Measurements from ENCODE around the gene MEF2A. TPM values are rescaled to one million over a fixed set of nuclear protein-coding genes. Genes with fewer than 3 reads are reported as not detected.
A peak's percentile ranks its signal among the peaks of the same experiment; 100 is the strongest.
"Not testable (repeated sequence)": the region's sequence is repeated elsewhere in the genome, so short reads cannot be mapped to it uniquely, and the experiment has no call there.

Gene MEF2A
- 29.3 TPM for polyA plus RNA-seq
- long read RNA-seq, donor 1, partial matches to known transcripts = 0 of 2 reads
- long read RNA-seq, donor 1, other reads (novel, unspliced or antisense) = 0 of 2 reads
- long read RNA-seq, donor 2, full-length matches to known transcripts = 3 of 17 reads
- long read RNA-seq, donor 2, partial matches to known transcripts = 14 of 17 reads
- long read RNA-seq, donor 2, other reads (novel, unspliced or antisense) = 0 of 17 reads
- long read RNA-seq, donor 3 = 0 reads
- long read RNA-seq, donor 4 = 0 reads
- long read RNA-seq, donor 5, full-length matches to known transcripts = 2 of 2 reads
- long read RNA-seq, donor 5, partial matches to known transcripts = 0 of 2 reads
- long read RNA-seq, donor 5, other reads (novel, unspliced or antisense) = 0 of 2 reads
- long read RNA-seq, donor 6, full-length matches to known transcripts = 5 of 21 reads
- long read RNA-seq, donor 6, partial matches to known transcripts = 16 of 21 reads
- long read RNA-seq, donor 6, other reads (novel, unspliced or antisense) = 0 of 21 reads
- long read RNA-seq, donor 7, full-length matches to known transcripts = 2 of 9 reads
- long read RNA-seq, donor 7, partial matches to known transcripts = 7 of 9 reads
- long read RNA-seq, donor 7, other reads (novel, unspliced or antisense) = 0 of 9 reads
- long read RNA-seq, donor 8, full-length matches to known transcripts = 5 of 12 reads
- long read RNA-seq, donor 8, partial matches to known transcripts = 7 of 12 reads
- long read RNA-seq, donor 8, other reads (novel, unspliced or antisense) = 0 of 12 reads
- long read RNA-seq, donor 9, full-length matches to known transcripts = 5 of 5 reads
- long read RNA-seq, donor 9, partial matches to known transcripts = 0 of 5 reads
- long read RNA-seq, donor 9, other reads (novel, unspliced or antisense) = 0 of 5 reads
- long read RNA-seq, donor 10, full-length matches to known transcripts = 3 of 3 reads
- long read RNA-seq, donor 10, partial matches to known transcripts = 0 of 3 reads
- long read RNA-seq, donor 10, other reads (novel, unspliced or antisense) = 0 of 3 reads
- long read RNA-seq, donor 11, partial matches to known transcripts = 0 of 3 reads
- long read RNA-seq, donor 11, other reads (novel, unspliced or antisense) = 0 of 3 reads

DNA sequence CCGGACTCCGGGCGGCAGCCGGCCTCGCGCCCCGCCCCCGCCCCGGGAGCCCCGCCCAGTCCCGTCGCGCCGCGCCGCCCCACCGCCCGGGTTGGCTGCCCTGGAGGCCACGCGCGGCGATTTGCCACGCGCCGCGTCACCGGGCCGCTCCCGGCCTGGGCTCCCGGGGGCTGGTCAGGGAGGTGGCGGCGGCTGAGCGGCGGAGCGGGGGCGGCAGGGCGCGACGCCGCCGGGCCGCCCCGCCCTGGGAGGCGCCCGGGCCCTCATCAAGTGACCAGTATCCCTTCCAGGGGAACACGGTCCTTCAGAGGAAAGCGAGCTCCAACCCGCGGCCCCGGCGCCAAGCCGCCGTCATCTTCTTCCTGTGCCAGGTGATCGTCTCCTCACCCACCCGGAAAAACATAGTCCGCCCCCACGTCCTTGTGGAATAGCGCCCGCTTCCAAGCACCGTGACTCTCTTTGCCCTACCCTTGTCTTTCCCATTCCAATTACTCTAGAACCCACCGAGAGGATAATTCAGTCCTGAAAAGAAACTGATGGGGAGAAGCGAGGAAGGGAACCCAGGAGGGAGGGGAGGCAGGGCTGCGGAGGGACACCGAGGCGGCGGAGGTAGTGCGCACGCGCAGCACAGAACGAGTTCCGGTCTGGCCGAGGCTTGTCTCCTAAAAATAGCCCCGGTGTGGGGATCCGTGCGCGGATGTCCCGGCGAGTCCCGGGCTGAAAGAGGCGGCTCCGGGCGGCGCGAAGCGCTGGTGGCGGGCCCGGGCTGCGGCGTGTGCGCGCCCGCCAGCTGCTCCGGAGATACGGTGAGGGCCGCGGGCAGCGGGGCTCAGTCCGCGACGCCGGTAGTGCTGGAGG lies at the start of gene MEF2A:
MEF2A (plus strand) TSS at position 686 of the 858 bp plus-strand sequence. CDS start 67,136 bp downstream, outside the sequence.
- peaks cover 7% of the 10 kb centered on the region for H3K4me1 ChIP-seq (ENCODE audit: control insufficient read depth, insufficient read depth, low read length)
- WGBS (ENCODE audit: insufficient coverage, low lambda C conversion rate) = no CpG with 5 or more reads among the region's 101 CpGs
- H3K4me3 ChIP-seq (ENCODE audit: low read length) = peak within 1 kb of the TSS; percentile 51
- peak within 1 kb of the TSS; percentile 80 for H3K27ac ChIP-seq (ENCODE audit: low read length)
- H3K27me3 ChIP-seq (ENCODE audit: control insufficient read depth, insufficient read depth, low read length) = no peaks in the 10 kb centered on the region
- no peaks in the 10 kb centered on the region for H3K36me3 ChIP-seq (ENCODE audit: control insufficient read depth, insufficient read depth, low read length)
- peak; percentile 92 to 97 for DNase-seq
- no peaks in the 10 kb centered on the region for H3K9me3 ChIP-seq (ENCODE audit: control insufficient read depth, low read depth, low read length)

DNA sequence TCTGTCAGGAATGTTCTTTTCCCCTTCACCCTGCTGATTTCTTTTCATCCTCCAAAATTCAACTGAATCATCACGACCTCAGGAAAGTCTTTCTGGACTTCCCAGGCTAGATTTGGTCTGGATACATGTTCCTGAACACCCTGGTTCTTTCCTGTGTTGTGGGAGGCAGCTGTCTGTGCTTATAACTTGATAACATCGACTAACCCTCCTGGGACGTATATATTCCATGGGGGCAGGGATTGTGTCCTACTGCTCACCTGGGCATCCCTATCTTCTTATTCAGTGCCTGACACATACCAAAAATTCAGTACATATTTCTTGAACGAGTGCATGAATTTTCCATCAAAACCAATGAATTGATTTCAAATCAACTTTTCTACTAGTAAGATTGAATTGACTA lies 47.6 kb upstream of the MEF2A start:
- H3K4me3 ChIP-seq (ENCODE audit: low read length) = no peak overlapping the region
- H3K27ac ChIP-seq (ENCODE audit: low read length) = no peak overlapping the region
- no peaks in the 10 kb centered on the region for H3K36me3 ChIP-seq (ENCODE audit: control insufficient read depth, insufficient read depth, low read length)
- DNase-seq = no peak
- no peaks in the 10 kb centered on the region for H3K27me3 ChIP-seq (ENCODE audit: control insufficient read depth, insufficient read depth, low read length)
- H3K9me3 ChIP-seq (ENCODE audit: control insufficient read depth, low read depth, low read length) = no peaks in the 10 kb centered on the region
- no peaks in the 10 kb centered on the region for H3K4me1 ChIP-seq (ENCODE audit: control insufficient read depth, insufficient read depth, low read length)
- WGBS (ENCODE audit: insufficient coverage, low lambda C conversion rate) = no CpG with 5 or more reads among the region's 4 CpGs

DNA sequence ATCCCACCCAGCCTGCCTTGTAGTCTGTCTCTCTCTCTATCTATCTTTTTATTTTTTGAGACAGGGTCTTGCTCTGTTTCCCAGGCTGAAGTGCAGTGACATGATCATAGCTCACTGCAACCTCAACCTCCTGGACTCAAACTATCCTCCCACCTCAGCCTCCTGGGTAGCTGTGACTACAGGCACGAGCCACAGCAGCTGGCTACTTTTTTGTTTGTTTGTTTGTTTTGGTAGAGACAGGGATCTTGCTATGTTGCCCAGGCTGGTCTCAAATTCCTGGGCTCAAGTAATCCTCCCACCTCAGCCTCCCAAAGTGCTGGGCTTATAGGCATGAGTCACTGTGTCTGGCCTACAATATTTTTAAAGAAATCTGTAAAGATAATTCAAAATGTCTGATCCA lies 46.4 kb upstream of the MEF2A start:
- H3K4me1 ChIP-seq (ENCODE audit: control insufficient read depth, insufficient read depth, low read length); H3K27ac ChIP-seq (ENCODE audit: low read length); DNase-seq; H3K27me3 ChIP-seq (ENCODE audit: control insufficient read depth, insufficient read depth, low read length); H3K36me3 ChIP-seq (ENCODE audit: control insufficient read depth, insufficient read depth, low read length); H3K9me3 ChIP-seq (ENCODE audit: control insufficient read depth, low read depth, low read length); H3K4me3 ChIP-seq (ENCODE audit: low read length): not testable (repeated sequence)
- WGBS (ENCODE audit: insufficient coverage, low lambda C conversion rate) = no CpG with 5 or more reads among the region's 1 CpG

DNA sequence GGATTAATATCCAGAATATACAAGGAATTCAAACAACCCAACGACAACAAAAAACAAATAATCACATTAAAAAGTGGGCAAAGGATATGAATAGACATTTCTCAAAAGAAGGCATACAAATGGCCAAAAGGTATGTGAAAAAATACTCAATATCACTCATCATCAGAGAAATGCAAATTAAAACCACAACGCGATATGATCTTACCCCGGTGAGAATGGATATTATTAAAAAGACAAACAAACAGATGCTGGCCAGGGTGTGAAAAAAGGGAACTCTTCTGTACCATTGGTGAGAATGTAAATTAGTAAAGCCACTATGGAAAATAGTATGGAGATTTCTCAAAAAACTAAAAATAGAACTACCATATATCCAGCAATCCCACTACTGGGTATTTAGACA lies 43.5 kb upstream of the MEF2A start:
- WGBS (ENCODE audit: insufficient coverage, low lambda C conversion rate) = 92% methylated on average over 4 of the region's 4 CpGs

DNA sequence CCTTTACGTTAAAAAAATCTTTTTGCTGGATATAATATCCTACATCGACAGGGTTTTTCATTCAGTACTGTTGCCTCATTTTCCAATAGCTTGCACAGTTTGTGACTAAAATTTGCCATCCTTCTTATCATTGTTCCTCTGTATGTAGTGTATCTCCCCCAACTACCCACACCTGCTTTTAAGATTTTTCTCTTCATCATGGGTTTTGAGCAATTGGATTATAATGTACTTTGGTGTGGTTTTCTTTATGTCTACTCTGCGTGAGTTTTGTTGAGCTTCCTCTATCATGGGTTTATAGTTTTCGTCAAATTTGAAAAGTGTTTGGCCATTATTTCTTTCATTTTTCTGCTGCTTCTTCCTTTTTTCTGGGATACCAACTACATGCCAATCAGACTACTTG lies 39.6 kb upstream of the MEF2A start:
- DNase-seq = no peak
- Histone ChIP-seq H3K36me3 (ENCODE audit: control insufficient read depth, insufficient read depth, low read length) (no peaks in the 10 kb centered on the region), H3K27ac (ENCODE audit: low read length) (no peak overlapping the region), H3K4me1 (ENCODE audit: control insufficient read depth, insufficient read depth, low read length) (no peaks in the 10 kb centered on the region), H3K9me3 (ENCODE audit: control insufficient read depth, low read depth, low read length) (no peaks in the 10 kb centered on the region), H3K27me3 (ENCODE audit: control insufficient read depth, insufficient read depth, low read length) (no peaks in the 10 kb centered on the region), H3K4me3 (ENCODE audit: low read length) (no peak overlapping the region)
- WGBS (ENCODE audit: insufficient coverage, low lambda C conversion rate) = 68% methylated on average over 4 of the region's 4 CpGs

More for the DNA sequence above, 43.5 kb upstream of the MEF2A start:
- Histone ChIP-seq H3K4me1 (ENCODE audit: control insufficient read depth, insufficient read depth, low read length) (no peaks in the 10 kb centered on the region), H3K27me3 (ENCODE audit: control insufficient read depth, insufficient read depth, low read length) (no peaks in the 10 kb centered on the region), H3K9me3 (ENCODE audit: control insufficient read depth, low read depth, low read length) (no peaks in the 10 kb centered on the region), H3K27ac (ENCODE audit: low read length) (no peak overlapping the region), H3K4me3 (ENCODE audit: low read length) (no peak overlapping the region), H3K36me3 (ENCODE audit: control insufficient read depth, insufficient read depth, low read length) (no peaks in the 10 kb centered on the region)
- DNase-seq = no peak

DNA sequence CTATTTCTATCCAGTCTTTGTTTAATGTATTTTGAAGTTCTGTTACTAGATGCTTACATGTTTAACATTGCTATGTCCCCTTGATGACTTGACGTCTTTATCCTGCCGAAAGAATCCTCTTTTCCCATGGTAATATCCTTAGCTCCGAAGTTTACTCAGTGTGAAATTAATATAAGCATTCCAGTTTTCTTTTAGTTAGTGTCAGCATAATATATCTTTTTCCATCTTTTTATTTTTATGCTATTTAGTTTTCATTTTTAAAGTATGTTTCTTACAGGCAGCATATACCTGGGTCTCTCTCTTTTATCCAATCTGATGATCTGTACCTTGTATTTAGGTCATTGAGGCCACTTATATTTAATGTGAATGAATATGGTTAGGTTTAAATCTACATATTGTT lies 39.1 kb upstream of the MEF2A start:
- DNase-seq = no peak
- WGBS (ENCODE audit: insufficient coverage, low lambda C conversion rate) = 84% methylated on average over 2 of the region's 3 CpGs
- Histone ChIP-seq H3K4me3 (ENCODE audit: low read length) (no peak overlapping the region), H3K9me3 (ENCODE audit: control insufficient read depth, low read depth, low read length) (no peaks in the 10 kb centered on the region), H3K27ac (ENCODE audit: low read length) (no peak overlapping the region), H3K36me3 (ENCODE audit: control insufficient read depth, insufficient read depth, low read length) (no peaks in the 10 kb centered on the region), H3K4me1 (ENCODE audit: control insufficient read depth, insufficient read depth, low read length) (no peaks in the 10 kb centered on the region), H3K27me3 (ENCODE audit: control insufficient read depth, insufficient read depth, low read length) (no peaks in the 10 kb centered on the region)

DNA sequence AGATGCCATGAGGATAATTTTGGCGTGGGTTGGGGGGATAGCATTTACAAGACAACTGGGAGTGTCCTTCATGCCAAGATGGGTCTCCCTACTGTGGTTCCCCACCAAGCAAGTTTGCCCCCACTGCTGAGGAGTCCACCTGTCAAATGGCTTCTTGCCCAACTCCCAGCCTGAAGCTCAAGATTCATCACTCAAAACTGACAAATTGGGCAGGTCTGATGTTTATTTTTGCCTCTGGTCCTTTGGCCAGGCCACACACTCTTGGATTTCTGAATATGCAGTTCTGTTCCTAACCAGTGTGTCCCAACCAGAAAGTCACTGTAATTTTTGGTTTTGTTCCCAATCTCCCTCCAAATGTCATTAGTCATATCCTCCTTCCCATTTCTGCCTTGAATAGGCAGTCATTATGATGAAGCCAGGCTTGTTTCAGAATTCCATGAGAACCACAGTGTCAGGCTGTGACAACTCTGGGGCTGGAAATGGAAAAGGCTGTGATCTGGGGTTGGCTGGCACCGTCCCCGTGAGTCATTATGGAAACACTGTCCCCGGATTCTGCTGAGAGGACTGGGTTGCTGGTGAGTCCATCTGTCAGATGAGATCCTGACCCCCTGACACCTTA lies 29.3 kb upstream of the MEF2A start:
- H3K4me1 ChIP-seq (ENCODE audit: control insufficient read depth, insufficient read depth, low read length) = no peaks in the 10 kb centered on the region
- no peaks in the 10 kb centered on the region for H3K9me3 ChIP-seq (ENCODE audit: control insufficient read depth, low read depth, low read length)
- no peaks in the 10 kb centered on the region for H3K27me3 ChIP-seq (ENCODE audit: control insufficient read depth, insufficient read depth, low read length)
- no peak overlapping the region for H3K27ac ChIP-seq (ENCODE audit: low read length)
- WGBS (ENCODE audit: insufficient coverage, low lambda C conversion rate) = no CpG with 5 or more reads among the region's 4 CpGs
- H3K36me3 ChIP-seq (ENCODE audit: control insufficient read depth, insufficient read depth, low read length) = no peaks in the 10 kb centered on the region
- no peak for DNase-seq
- no peak overlapping the region for H3K4me3 ChIP-seq (ENCODE audit: low read length)

DNA sequence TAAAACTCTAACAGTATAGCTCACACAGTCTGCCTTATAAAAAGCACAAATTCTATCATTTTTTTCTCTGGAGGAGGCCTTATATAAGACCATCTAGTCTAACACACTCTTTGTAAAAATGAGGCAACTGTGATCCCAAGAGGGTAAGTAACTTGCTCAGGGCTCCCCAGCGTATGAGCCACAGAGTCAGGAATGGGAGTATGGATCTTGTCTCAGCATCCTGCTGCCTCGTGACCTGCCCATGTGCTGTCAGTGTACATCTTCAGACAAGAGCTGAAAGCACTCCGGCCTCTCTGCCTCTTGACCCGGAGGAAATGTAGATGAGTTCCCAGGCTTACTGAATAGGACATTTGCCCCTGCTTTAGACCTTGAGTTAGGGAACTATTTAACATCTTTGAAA lies 28.4 kb upstream of the MEF2A start:
- no CpG with 5 or more reads among the region's 4 CpGs for WGBS (ENCODE audit: insufficient coverage, low lambda C conversion rate)
- no peaks in the 10 kb centered on the region for H3K36me3 ChIP-seq (ENCODE audit: control insufficient read depth, insufficient read depth, low read length)
- no peak overlapping the region for H3K4me3 ChIP-seq (ENCODE audit: low read length)
- H3K27ac ChIP-seq (ENCODE audit: low read length) = no peak overlapping the region
- H3K27me3 ChIP-seq (ENCODE audit: control insufficient read depth, insufficient read depth, low read length) = no peaks in the 10 kb centered on the region
- no peaks in the 10 kb centered on the region for H3K9me3 ChIP-seq (ENCODE audit: control insufficient read depth, low read depth, low read length)
- H3K4me1 ChIP-seq (ENCODE audit: control insufficient read depth, insufficient read depth, low read length) = no peaks in the 10 kb centered on the region
- no peak for DNase-seq

DNA sequence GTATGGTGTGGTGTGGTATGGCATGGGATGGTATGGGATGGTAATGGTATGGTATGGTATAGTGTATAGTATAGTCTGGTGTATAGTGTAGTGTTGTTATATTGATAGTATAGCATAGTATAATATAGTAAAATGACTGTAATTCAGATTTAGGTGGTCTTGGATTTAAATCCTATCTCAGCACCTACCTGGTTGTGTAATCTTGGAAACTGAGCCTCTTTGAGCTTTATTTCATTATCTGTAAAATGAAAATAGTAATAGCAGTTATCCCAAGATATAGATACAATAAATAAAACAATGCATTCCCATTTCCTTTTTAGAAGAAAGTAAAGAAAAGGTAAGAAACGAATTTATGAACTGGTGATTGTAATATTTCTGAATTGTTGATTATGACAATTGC lies 27.5 kb upstream of the MEF2A start:
- no peak for DNase-seq
- no CpG with 5 or more reads among the region's 1 CpG for whole genome bisulfite sequencing (ENCODE audit: insufficient coverage, low lambda C conversion rate)
- H3K4me3 ChIP-seq (ENCODE audit: low read length) = no peak overlapping the region
- no peak overlapping the region for H3K27ac ChIP-seq (ENCODE audit: low read length)
- H3K9me3 ChIP-seq (ENCODE audit: control insufficient read depth, low read depth, low read length) = no peaks in the 10 kb centered on the region
- no peaks in the 10 kb centered on the region for H3K27me3 ChIP-seq (ENCODE audit: control insufficient read depth, insufficient read depth, low read length)
- H3K4me1 ChIP-seq (ENCODE audit: control insufficient read depth, insufficient read depth, low read length) = no peaks in the 10 kb centered on the region
- H3K36me3 ChIP-seq (ENCODE audit: control insufficient read depth, insufficient read depth, low read length) = no peaks in the 10 kb centered on the region

Data from large intestine (tissue), 12 donors.